K562 (cell line): ENCODE data around the gene GALNT17. TPM values are rescaled to one million over a fixed set of nuclear protein-coding genes. Genes with fewer than 3 reads are reported as not detected.

Experiments
- ATAC-seq: fragments of 200-7000 bp; cut with Tn5 transposase; 3 replicates; pipeline ENCODE4 v1.9.1; 2020; ENCODE audit warnings: moderate library complexity
- BruUV-seq: library from RNA; stranded (reverse); fragments of 400-500 nt; replicated peaks from 2 replicates; lab custom pipeline; 2021; lab: Mats Ljungman, UMichigan
- CTCF ChIA-PET: fragments of 300-600 bp; formaldehyde crosslinking; extraction: SDS; loops from one replicate; lab custom pipeline; 2021; ENCODE audit warnings: low intra/inter-chr PET ratio; lab: Yijun Ruan, JAX
- POLR2A ChIA-PET: fragments of 300-600, 350-650 bp; sonication (Branson Sonifier 250); formaldehyde crosslinking; extraction: SDS; loops from one replicate; lab custom pipeline; 2021; ENCODE audit warnings: antibody characterized with exemption, inconsistent platforms; lab: Yijun Ruan, JAX
- DNase-seq, 4 experiments: peaks; one replicate each; pipeline versions ENCODE4 v3.0.0 to v3.0.0-alpha.2; 2011 to 2018; ENCODE audit warnings: low spot score in 3 of 4, mixed read lengths in 3 of 4; ENCODE audit errors: extremely low read depth in 1 of 4
- FAIRE-seq: peaks from 2 replicates; lab custom pipeline; 2011; peaks lifted over from hg19 to GRCh38; lab: Jason Lieb, UNC
- H2AFZ ChIP-seq: 2 replicates; pipeline ENCODE4 v1.6.0; 2011; ENCODE audit warnings: low read depth, low read length, control low read depth, inconsistent platforms
- H3K27ac ChIP-seq: fragments of 200-600 bp; 3 replicates; pipeline ENCODE4 v1.8.0; 2011; ENCODE audit warnings: low read depth, mild to moderate bottlenecking, control low read depth, inconsistent platforms, low read length, moderate library complexity, mixed read lengths; ENCODE audit errors: extremely low read depth
- H3K27me3 ChIP-seq, 2 experiments: fragments of 300-600 bp in 1 of 2; 2 replicates in 1 of 2; 3 replicates in 1 of 2; pipeline versions ENCODE4 v1.6.0 to v1.8.0; 2011; ENCODE audit warnings: inconsistent platforms in 2 of 2, low read length in 2 of 2, mild to moderate bottlenecking in 1 of 2, mixed read lengths in 1 of 2, moderate library complexity in 1 of 2; ENCODE audit not compliant: control insufficient read depth in 2 of 2, insufficient read depth in 2 of 2
- H3K36me3 ChIP-seq: fragments of 300-600 bp; 3 replicates; pipeline ENCODE4 v1.8.0; 2011; ENCODE audit warnings: mild to moderate bottlenecking, low read length, inconsistent platforms; ENCODE audit not compliant: control insufficient read depth, insufficient read depth
- H3K4me1 ChIP-seq, 2 experiments: fragments of 200-600 bp in 1 of 2; replicated peaks in 1 of 2; 2 replicates in 1 of 2; 3 replicates in 1 of 2; pipeline versions ENCODE4 v1.5.1 to v1.8.0; 2011; ENCODE audit warnings: inconsistent platforms in 2 of 2, low read length in 2 of 2, mild to moderate bottlenecking in 1 of 2, mixed read lengths in 1 of 2, moderate library complexity in 1 of 2; ENCODE audit not compliant: control insufficient read depth in 2 of 2, insufficient read depth in 2 of 2
- H3K4me2 ChIP-seq: 2 replicates; pipeline ENCODE4 v1.6.1; 2011; ENCODE audit warnings: low read length, control low read depth, inconsistent platforms, mixed read lengths; ENCODE audit not compliant: insufficient read depth
- H3K4me3 ChIP-seq: fragments of 200-600 bp; sonication (generic), shearing (Covaris generic); 2 replicates; pipeline ENCODE4 v1.5.1; 2016; ENCODE audit warnings: control low read depth, inconsistent platforms
- H3K79me2 ChIP-seq: fragments of 200-600 bp; 3 replicates; pipeline ENCODE4 v1.8.0; 2011; ENCODE audit warnings: low read length, inconsistent platforms; ENCODE audit not compliant: control insufficient read depth, insufficient read depth
- H3K9ac ChIP-seq, 2 experiments: 2 replicates each; pipeline versions ENCODE4 v1.6.0 to v1.6.1; 2011; ENCODE audit warnings: low read depth in 2 of 2, low read length in 2 of 2, control low read depth in 1 of 2, inconsistent platforms in 1 of 2, mild to moderate bottlenecking in 1 of 2, mixed read lengths in 1 of 2; ENCODE audit not compliant: insufficient read depth in 1 of 2
- H3K9me1 ChIP-seq: one replicate; pipeline ENCODE4 v1.6.0; 2011; ENCODE audit warnings: inconsistent platforms, mild to moderate bottlenecking, low read length, moderate library complexity; ENCODE audit not compliant: control insufficient read depth, insufficient read depth
- H3K9me3 ChIP-seq: replicated peaks from 2 replicates; pipeline ENCODE4 v1.5.1; 2011; ENCODE audit warnings: low read depth, low read length, inconsistent platforms; ENCODE audit not compliant: control insufficient read depth, insufficient read depth
- H4K20me1 ChIP-seq: replicated peaks from 2 replicates; pipeline ENCODE4 v1.6.1; 2011; ENCODE audit warnings: low read length, inconsistent platforms, mixed read lengths; ENCODE audit not compliant: control insufficient read depth, insufficient read depth
- HDAC1 ChIP-seq, 2 experiments: fragments of 450-650 bp; IDR thresholded peaks; 2 replicates each; pipeline ENCODE4 v1.6.1; 2016 to 2017; ENCODE audit warnings: inconsistent platforms in 1 of 2, mild to moderate bottlenecking in 1 of 2, moderate library complexity in 1 of 2
- KLF16 ChIP-seq: IDR thresholded peaks from 2 replicates; pipeline ENCODE4 v1.6.1; 2016; ENCODE audit warnings: antibody characterized with exemption
- MXD1 ChIP-seq: fragments of 250-450 bp; sonication (Bioruptor Pico); IDR thresholded peaks from 2 replicates; pipeline ENCODE4 v1.8.0; 2021; ENCODE audit warnings: borderline replicate concordance, mild to moderate bottlenecking, moderate library complexity; ENCODE audit not compliant: poor library complexity, severe bottlenecking
- POLR3A ChIP-seq: IDR thresholded peaks from 2 replicates; pipeline ENCODE4 v1.6.1; 2011; ENCODE audit warnings: borderline replicate concordance, mild to moderate bottlenecking, moderate library complexity; ENCODE audit not compliant: insufficient read length, insufficient read depth; ENCODE audit errors: extremely low read depth
- POU5F1 ChIP-seq: fragments of 150-350 bp; IDR thresholded peaks from 2 replicates; pipeline ENCODE4 v1.6.1; 2014; ENCODE audit warnings: borderline replicate concordance, low read length, low read depth, mild to moderate bottlenecking; ENCODE audit not compliant: partially characterized antibody
- ZBTB8A ChIP-seq: fragments of 450-650 bp; IDR thresholded peaks from 2 replicates; pipeline ENCODE4 v1.6.1; 2018; ENCODE audit warnings: mild to moderate bottlenecking, moderate library complexity; ENCODE audit not compliant: partially characterized antibody
- ZKSCAN3 ChIP-seq: fragments of 250-450 bp; sonication (Bioruptor Pico); IDR thresholded peaks from 2 replicates; pipeline ENCODE4 v1.4.0; 2020
- WGBS: fragments of 100-300 bp; shearing (Covaris generic); methylation state at CpG from one replicate; pipeline ENCODE4 v1.1.6; 2016; ENCODE audit warnings: low coverage, mixed read lengths; ENCODE audit not compliant: insufficient coverage; ENCODE audit errors: missing lambda C conversion rate; 5-methylcytosine and 5-hydroxymethylcytosine counted together
- in situ Hi-C: fragments of 300-500 bp; cut with MboI; formaldehyde crosslinking; loops from 4 replicates; pipeline ENCODE4 v1.15.0; 2018; ENCODE audit warnings: inconsistent platforms, mixed read lengths
- intact Hi-C: fragments of 100-400 bp; cut with micrococcal nuclease; formaldehyde crosslinking; loops from 2 replicates; pipeline ENCODE4 v1.14.2; 2022
- polyA plus RNA-seq, 8 experiments: library from polyadenylated mRNA; depleted of rRNA in 4 of 8; stranded (reverse) in 5 of 8; unstranded in 3 of 8; fragments of >200 nt; fragmentation: Nextera tagmentation in 2 of 8; fragmentation: Illumina TruSeq in 1 of 8; extraction: Ambion mirVana in 2 of 8; extraction: Trizol in 1 of 8; gene quantifications; 2 replicates each; pipeline versions ENCODE4 v1.2.1 to v1.2.3, GENCODE V29; 2011 to 2014; ENCODE audit warnings: inconsistent platforms in 1 of 8, missing spikeins in 1 of 8
- total RNA-seq, 7 experiments: library from RNA; depleted of rRNA in 6 of 7; stranded (reverse); fragments of >200 nt in 6 of 7; fragmentation: Illumina TruSeq in 2 of 7; extraction: Trizol in 2 of 7; gene quantifications; 2 replicates each; pipeline versions ENCODE4 v1.2.1 to v1.2.3, GENCODE V29; 2011 to 2021; ENCODE audit warnings: low replicate concordance in 1 of 7

Gene GALNT17
- total and polyA plus RNA-seq, 9 of the 15 experiments (the other 6 are each of a cell fraction or from before 2014, with no cell fraction given): not detected

- H3K27me3 ChIP-seq: peaks cover 7 to 24% of the 10 kb centered on the region in 2 experiments; a peak in 2 of 5 replicates
- no peaks in the 10 kb centered on the region for H4K20me1 ChIP-seq
- H3K27ac ChIP-seq: no peak overlapping the region
- no peak for DNase-seq
- BruUV-seq: no TSS peak
- no peak overlapping the region for H3K4me2 ChIP-seq
- no peak overlapping the region for H3K4me3 ChIP-seq
- no peaks in the 10 kb centered on the region for H3K36me3 ChIP-seq
- no peak for FAIRE-seq
- H3K4me1 ChIP-seq: no peaks in the 10 kb centered on the region
- POLR2A ChIA-PET: no interaction called here
- H2AFZ ChIP-seq: no peak overlapping the region
- in situ Hi-C loops (no loop called here), intact Hi-C loops (no loop called here)
- no peaks in the 10 kb centered on the region for H3K9me1 ChIP-seq
- no peaks in the 10 kb centered on the region for H3K79me2 ChIP-seq
- H3K9me3 ChIP-seq: no peaks in the 10 kb centered on the region
- whole genome bisulfite sequencing: 2% methylated on average over 6 of the region's 6 CpGs
- no peak for ATAC-seq
- TF ChIP-seq HDAC1 (IDR thresholded peaks at IDR 0.05): no peak
- no peak for TF ChIP-seq KLF16
- no peak for TF ChIP-seq ZKSCAN3 (CRISPR knock-in tag)
- TF ChIP-seq ZBTB8A: no peak
- TF ChIP-seq POU5F1: no peak
- TF ChIP-seq POLR3A: no peak
- TF ChIP-seq MXD1: no peak
- TF ChIP-seq, all 486 proteins: peak for 0
- CTCF ChIA-PET: no interaction called here
- no peak overlapping the region for H3K9ac ChIP-seq
Observed at GRCh38 chr7:71144963-71145362, 13.0 kb downstream of the GALNT17 start.
